SU-DHL-6 (cell line): Measurements from ENCODE around the gene PTER.

Experiments
- CTCF ChIP-seq: fragments of 200-600 bp; sonication (generic); IDR thresholded peaks from one replicate; pipeline ENCODE4 v1.5.1; 2017; ENCODE audit warnings: antibody characterized with exemption, mild to moderate bottlenecking, low read length, moderate library complexity; ENCODE audit not compliant: insufficient read depth, poor library complexity, severe bottlenecking
- EZH2phosphoT487 ChIP-seq: fragments of 200-600 bp; sonication (generic), shearing (Covaris generic); conservative IDR thresholded peaks from 2 replicates; pipeline ENCODE4 v1.6.1; 2018; ENCODE audit warnings: mild to moderate bottlenecking, antibody characterized with exemption, low read length, moderate library complexity, mixed read lengths

GRCh38 chr10:16497911-16498310 lies 61.1 kb downstream of the PTER start:
- TF ChIP-seq EZH2phosphoT487 (no peak), CTCF (no peak)
